ENCODE data around the gene CDH24.

Gene CDH24

GRCh38 chr14:23071921-23072539 is 14.7 kb upstream of the CDH24 start:
- Mint-ChIP-seq H3K9me3 (no peaks in the 10 kb centered on the region), H3K27ac (peak overlapping the region; percentile 92), H3K36me3 (peaks cover 22% of the 10 kb centered on the region), H3K4me3 (peak overlapping the region; percentile 93), H3K4me1 (peaks cover 37% of the 10 kb centered on the region)
- DNase-seq (ENCODE audit: low spot score in 2 of 2) (no peak), ATAC-seq (no peak)

DNA sequence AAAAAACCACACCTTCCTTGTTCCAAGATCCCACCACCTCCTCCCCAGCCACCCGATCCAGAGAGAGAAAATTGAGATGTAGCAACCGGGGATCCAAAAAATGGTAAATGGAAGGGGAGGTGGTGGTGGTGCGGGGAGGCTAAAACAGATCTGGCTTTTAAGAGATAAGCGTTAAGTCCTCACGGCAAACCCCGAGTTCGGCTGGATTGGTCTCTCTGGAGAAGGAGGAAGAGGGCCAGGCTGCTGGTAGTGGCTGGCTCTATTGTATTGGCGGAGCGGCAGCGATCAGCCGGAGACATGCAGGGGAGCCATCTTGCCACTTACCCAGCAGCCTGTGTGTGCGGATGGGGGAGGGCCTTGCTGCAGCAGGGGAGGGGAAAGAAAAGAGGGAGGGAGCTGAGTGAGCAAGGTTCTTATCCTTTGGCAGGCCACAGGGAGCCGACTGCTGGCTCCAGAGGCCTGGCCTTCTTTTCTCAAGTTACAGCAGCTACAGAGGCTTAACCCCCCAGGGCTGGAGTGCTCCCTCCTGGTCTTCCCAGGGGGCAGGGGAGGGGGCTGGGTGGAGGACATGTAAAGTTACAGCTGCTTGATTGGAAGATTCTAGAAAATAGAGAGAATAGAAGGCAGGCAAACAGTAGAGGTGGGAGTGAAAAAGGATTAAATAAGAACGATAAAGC is 14.1 kb upstream of the CDH24 start:
- peak; percentile 42 to 81 for DNase-seq (ENCODE audit: low spot score in 2 of 2)
- Mint-ChIP-seq H3K36me3 (peaks cover 28% of the 10 kb centered on the region), H3K4me1 (peaks cover 37% of the 10 kb centered on the region), H3K27ac (peak overlapping the region; percentile 92), H3K9me3 (no peaks in the 10 kb centered on the region), H3K4me3 (peak overlapping the region; percentile 93)
- peak; percentile 96 for ATAC-seq

GRCh38 chr14:23070262-23071129 is 13.2 kb upstream of the CDH24 start:
- H3K4me3 Mint-ChIP-seq: peak overlapping the region; percentile 93
- no peaks in the 10 kb centered on the region for H3K9me3 Mint-ChIP-seq
- DNase-seq (ENCODE audit: low spot score in 2 of 2) (no peak), ATAC-seq (no peak)
- peaks cover 37% of the 10 kb centered on the region for H3K36me3 Mint-ChIP-seq
- peak overlapping the region; percentile 92 for H3K27ac Mint-ChIP-seq
- peaks cover 44% of the 10 kb centered on the region for H3K4me1 Mint-ChIP-seq

GRCh38 chr14:23069413-23069806 is 12.1 kb upstream of the CDH24 start:
- Mint-ChIP-seq H3K36me3 (peaks cover 48% of the 10 kb centered on the region), H3K9me3 (no peaks in the 10 kb centered on the region), H3K4me1 (peaks cover 45% of the 10 kb centered on the region), H3K27ac (no peak overlapping the region), H3K4me3 (peak overlapping the region; percentile 93)
- no peak for DNase-seq (ENCODE audit: low spot score in 2 of 2)
- ATAC-seq: no peak

DNA sequence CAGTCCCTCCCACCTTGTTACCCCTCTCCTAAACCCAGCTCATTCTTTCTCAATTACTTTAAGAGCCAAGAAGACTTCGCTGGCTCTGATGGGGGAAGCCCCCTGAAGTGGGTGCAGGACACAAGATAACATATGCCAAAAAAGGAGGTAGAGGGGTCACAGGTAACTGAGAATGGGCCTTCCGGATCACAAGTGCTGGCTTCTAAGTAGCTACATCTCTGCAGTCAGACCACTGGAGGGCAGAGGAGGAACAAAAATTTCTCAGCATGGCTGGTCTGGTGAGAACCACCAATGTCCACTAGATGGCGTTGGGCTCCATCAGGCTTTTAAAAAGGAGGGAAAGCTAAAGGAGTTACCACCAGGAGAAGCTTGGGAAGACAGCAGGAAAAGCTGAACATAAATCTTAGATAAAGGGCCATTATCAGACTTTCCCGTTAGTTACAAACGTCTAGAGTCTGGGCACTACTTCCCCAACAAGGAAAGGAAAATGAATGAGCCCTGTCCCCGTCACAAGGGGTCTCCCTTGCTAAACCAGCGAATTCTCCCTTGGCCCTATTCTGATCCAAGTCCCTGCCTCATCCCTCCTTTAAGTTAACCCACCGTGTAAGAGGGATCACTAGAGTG is 11.6 kb upstream of the CDH24 start:
- DNase-seq (ENCODE audit: low spot score in 2 of 2) (peak; percentile 41 to 79), ATAC-seq (peak; percentile 83)
- H3K9me3 Mint-ChIP-seq: no peaks in the 10 kb centered on the region
- H3K4me3 Mint-ChIP-seq: no peak overlapping the region
- H3K36me3 Mint-ChIP-seq: peaks cover 53% of the 10 kb centered on the region
- peak overlapping the region; percentile 68 for H3K27ac Mint-ChIP-seq
- H3K4me1 Mint-ChIP-seq: peaks cover 45% of the 10 kb centered on the region

DNA sequence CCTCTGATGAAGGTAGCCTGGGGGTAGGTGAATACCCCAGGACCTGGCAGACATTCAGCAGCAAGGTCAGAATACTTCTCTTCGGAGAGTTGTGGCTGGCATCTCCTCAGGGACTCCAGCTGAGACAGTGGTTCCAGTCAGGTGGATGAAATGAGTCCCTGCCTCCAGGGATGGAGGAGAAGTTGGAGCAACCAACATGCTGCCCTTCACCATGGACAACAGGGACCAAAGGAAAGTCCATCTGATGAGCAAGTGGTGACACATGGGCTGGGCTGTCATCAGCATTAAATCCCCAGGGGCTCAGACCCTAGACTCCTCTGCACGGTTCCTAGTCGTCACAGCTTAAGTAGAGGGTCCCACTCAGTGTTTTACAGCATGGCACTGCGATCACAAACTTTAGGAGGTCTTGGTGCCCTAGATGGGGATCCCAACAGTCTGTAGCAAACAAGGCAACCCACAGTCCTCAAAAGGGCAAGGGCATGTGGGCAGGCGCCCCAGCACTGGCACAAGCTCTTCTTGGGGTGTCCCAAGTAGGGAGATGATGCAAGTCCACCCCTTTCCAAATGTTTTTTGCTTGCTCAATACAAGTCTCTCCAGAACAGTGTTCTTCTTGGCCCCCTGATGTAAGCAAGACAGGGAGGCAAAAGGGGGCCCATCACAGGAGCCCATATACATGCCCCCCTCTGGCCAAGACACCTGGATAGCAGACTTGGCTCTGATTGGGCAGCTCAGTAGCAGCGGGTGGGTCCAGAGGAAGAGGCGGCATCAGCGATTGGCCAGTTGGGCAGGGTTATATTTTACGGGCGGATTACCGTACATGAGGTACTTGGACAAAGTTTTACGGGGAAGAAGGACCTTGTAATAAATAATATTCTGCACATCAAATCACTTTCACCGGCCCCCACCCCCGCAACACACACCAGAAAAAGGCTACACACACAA is 10.8 kb upstream of the CDH24 start:
- Mint-ChIP-seq H3K27ac (peak overlapping the region; percentile 68), H3K9me3 (no peaks in the 10 kb centered on the region), H3K4me3 (no peak overlapping the region), H3K36me3 (peaks cover 61% of the 10 kb centered on the region), H3K4me1 (peaks cover 45% of the 10 kb centered on the region)
- no peak for DNase-seq (ENCODE audit: low spot score in 2 of 2)
- no peak for ATAC-seq

DNA sequence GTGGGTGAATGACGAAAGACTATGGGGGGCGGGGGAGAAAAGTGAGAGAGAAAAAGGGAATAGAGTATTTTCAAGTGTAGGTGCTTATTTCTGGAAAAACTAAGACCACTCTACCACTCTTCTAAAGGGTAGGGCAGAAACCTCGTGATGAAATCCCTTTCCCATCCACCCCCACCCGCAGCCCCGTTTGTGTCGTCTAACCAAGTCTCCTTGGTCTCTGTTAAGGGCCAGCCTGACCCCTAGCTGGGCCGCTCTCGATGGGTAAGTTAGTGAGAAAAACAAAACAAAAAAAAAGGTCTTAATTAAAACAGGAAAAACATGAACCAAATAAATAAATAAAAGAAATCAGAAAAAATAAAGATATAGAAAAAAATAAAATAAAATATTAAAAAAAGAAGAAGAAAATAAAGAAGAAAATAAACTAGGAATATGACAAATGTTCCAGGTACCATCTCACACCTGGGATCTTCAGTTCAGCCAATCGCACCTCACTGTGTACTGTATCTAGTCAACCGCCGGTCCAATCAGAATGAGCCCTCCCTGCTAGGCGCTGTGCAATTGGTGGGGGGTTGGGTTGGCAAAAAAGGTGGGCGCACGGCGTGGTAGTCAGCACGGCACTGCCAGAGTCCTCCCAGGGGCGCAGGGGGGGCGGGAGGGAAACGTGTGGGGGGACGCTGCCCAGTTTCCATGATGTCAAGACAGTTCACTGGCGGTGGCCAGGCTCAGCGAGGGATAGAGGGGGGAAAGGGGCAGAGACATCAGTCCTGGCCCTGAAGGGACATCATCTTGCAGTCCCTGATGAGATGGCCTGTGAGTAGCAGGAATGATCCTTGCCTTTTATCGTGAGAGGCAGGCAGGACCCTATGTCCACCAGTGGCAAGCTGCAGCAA is 9.8 kb upstream of the CDH24 start:
- DNase-seq (ENCODE audit: low spot score in 2 of 2) (no peak), ATAC-seq (no peak)
- Mint-ChIP-seq H3K36me3 (peaks cover 71% of the 10 kb centered on the region), H3K9me3 (no peaks in the 10 kb centered on the region), H3K4me1 (peaks cover 42% of the 10 kb centered on the region), H3K27ac (no peak overlapping the region), H3K4me3 (no peak overlapping the region)

DNA sequence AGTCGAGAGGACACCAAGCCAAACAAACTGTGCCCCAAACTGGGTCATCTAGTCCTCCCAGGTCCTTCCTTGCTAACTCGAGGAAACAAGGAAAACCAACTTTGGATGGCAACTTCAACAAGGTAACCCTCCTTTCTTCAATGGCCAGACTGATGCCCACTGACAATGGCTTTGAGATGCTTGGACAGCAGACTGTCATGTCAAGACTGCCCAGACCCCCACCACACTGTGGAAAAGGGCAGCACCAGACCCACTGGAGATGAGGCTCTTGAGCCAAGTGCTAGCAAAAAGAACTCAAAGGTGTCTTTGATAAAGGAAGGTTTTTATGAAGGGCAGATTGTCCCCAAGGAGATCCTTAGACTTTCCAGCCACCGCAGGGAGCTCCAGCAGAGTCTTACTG is 9.0 kb upstream of the CDH24 start:
- Mint-ChIP-seq H3K36me3 (peaks cover 78% of the 10 kb centered on the region), H3K9me3 (no peaks in the 10 kb centered on the region), H3K4me3 (no peak overlapping the region), H3K27ac (no peak overlapping the region), H3K4me1 (peaks cover 35% of the 10 kb centered on the region)
- ATAC-seq (no peak), DNase-seq (ENCODE audit: low spot score in 2 of 2) (no peak)

GRCh38 chr14:23063601-23064000 is 6.3 kb upstream of the CDH24 start:
- Mint-ChIP-seq H3K9me3 (no peaks in the 10 kb centered on the region), H3K27ac (peak overlapping the region; percentile 43), H3K4me3 (no peak overlapping the region), H3K4me1 (peaks cover 14% of the 10 kb centered on the region), H3K36me3 (peaks cover 100% of the 10 kb centered on the region)
- no peak for ATAC-seq
- no peak for DNase-seq (ENCODE audit: low spot score in 2 of 2)

- no peak overlapping the region for H3K27ac Mint-ChIP-seq
- H3K9me3 Mint-ChIP-seq: no peaks in the 10 kb centered on the region
- H3K4me3 Mint-ChIP-seq: no peak overlapping the region
- ATAC-seq (no peak), DNase-seq (ENCODE audit: low spot score in 2 of 2) (no peak)
- H3K36me3 Mint-ChIP-seq: peaks cover 93% of the 10 kb centered on the region
- H3K4me1 Mint-ChIP-seq: peaks cover 16% of the 10 kb centered on the region
Observed at GRCh38 chr14:23062002-23062401, 4.7 kb upstream of the CDH24 start.

- ATAC-seq (no peak), DNase-seq (ENCODE audit: low spot score in 2 of 2) (no peak)
- peaks cover 80% of the 10 kb centered on the region for H3K36me3 Mint-ChIP-seq
- no peaks in the 10 kb centered on the region for H3K9me3 Mint-ChIP-seq
- H3K27ac Mint-ChIP-seq: no peak overlapping the region
- no peak overlapping the region for H3K4me3 Mint-ChIP-seq
- H3K4me1 Mint-ChIP-seq: peaks cover 24% of the 10 kb centered on the region
Observed at GRCh38 chr14:23060536-23061260, 3.4 kb upstream of the CDH24 start.

GRCh38 chr14:23058654-23059504 is 1.6 kb upstream of the CDH24 start:
- ATAC-seq (no peak), DNase-seq (ENCODE audit: low spot score in 2 of 2) (no peak)
- H3K36me3 Mint-ChIP-seq: peaks cover 62% of the 10 kb centered on the region
- H3K27ac Mint-ChIP-seq: peak overlapping the region; percentile 69
- H3K9me3 Mint-ChIP-seq: no peaks in the 10 kb centered on the region
- H3K4me1 Mint-ChIP-seq: peaks cover 27% of the 10 kb centered on the region
- H3K4me3 Mint-ChIP-seq: peak overlapping the region; percentile 11
